K562 (cell line): Measurements from ENCODE around the gene MTRF1L. TPM values are rescaled to one million over a fixed set of nuclear protein-coding genes. Genes with fewer than 3 reads are reported as not detected.

Experiments
- HBP1 ChIP-seq: fragments of 450-650 bp; formaldehyde crosslinking; IDR thresholded peaks from 2 replicates; pipeline ENCODE4 v1.4.0; 2022; ENCODE audit warnings: missing genetic modification characterization
- HSF4 ChIP-seq: fragments of 250-450 bp; sonication (Bioruptor Pico); IDR thresholded peaks from 2 replicates; pipeline ENCODE4 v2.1.2; 2022; ENCODE audit warnings: mild to moderate bottlenecking, moderate library complexity, borderline replicate concordance
- polyA plus RNA-seq, 8 experiments: library from polyadenylated mRNA; depleted of rRNA in 4 of 8; stranded (reverse) in 5 of 8; unstranded in 3 of 8; fragments of >200 nt; fragmentation: Nextera tagmentation in 2 of 8; fragmentation: Illumina TruSeq in 1 of 8; extraction: Ambion mirVana in 2 of 8; extraction: Trizol in 1 of 8; gene quantifications; 2 replicates each; pipeline versions ENCODE4 v1.2.1 to v1.2.3, GENCODE V29; 2011 to 2014; ENCODE audit warnings: inconsistent platforms in 1 of 8, missing spikeins in 1 of 8
- total RNA-seq, 7 experiments: library from RNA; depleted of rRNA in 6 of 7; stranded (reverse); fragments of >200 nt in 6 of 7; fragmentation: Illumina TruSeq in 2 of 7; extraction: Trizol in 2 of 7; gene quantifications; 2 replicates each; pipeline versions ENCODE4 v1.2.1 to v1.2.3, GENCODE V29; 2011 to 2021; ENCODE audit warnings: low replicate concordance in 1 of 7
- TF ChIP-seq, protein P1 (sequence below), 2 experiments: fragments of 450-650 bp; formaldehyde crosslinking in 1 of 2; IDR thresholded peaks; 2 replicates each; pipeline versions ENCODE4 v1.4.0 to v1.6.1; 2014 to 2020; ENCODE audit warnings: mild to moderate bottlenecking in 2 of 2, borderline replicate concordance in 1 of 2, low read depth in 1 of 2
- TF ChIP-seq, protein P2 (sequence below): fragments of 450-650 bp; IDR thresholded peaks from 2 replicates; pipeline ENCODE4 v1.6.1; 2016; ENCODE audit warnings: mild to moderate bottlenecking, moderate library complexity

Gene MTRF1L
- total and polyA plus RNA-seq, 9 of the 15 experiments (the other 6 are each of a cell fraction or from before 2014, with no cell fraction given): 10.7 to 34.0 (median 30.2) TPM

DNA sequence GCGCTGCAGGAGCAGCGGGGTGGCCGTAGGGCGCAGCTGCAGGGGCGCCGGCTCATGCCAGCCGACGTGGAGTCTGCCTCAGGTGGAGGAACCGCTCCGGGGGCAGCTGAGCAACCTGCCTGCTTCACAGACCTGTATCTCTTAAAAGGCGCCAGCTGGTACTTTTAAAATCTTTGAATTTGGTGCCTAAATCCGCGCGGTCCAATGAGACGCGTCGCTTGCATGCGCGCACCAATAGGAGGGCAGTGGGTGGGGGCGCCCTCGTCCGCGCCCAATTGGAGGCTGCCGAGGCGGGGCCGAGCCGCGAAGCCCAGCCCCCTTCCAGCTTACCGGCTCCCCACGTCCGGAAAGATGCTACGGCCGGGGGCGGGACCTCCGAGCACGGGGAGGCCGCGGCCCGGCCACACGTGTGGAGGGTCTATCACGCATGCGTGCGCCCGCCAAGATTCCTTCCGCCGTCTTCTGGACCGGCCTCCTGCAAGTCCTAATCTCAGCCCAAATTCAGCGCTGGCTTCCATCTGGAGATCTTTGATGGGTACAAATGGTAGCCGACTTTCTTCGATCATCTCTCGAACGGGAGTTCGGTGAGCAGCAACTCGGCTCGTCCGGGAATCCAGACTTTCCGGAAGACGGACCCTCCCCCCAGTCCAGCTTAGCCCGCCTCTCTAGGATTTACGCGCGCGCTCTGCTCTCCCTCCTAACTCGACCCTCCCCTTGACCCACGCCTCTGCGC lies 19.4 kb downstream of the MTRF1L start, which contains the start of gene FBXO5 (continued):
- TF ChIP-seq HBP1 (0 out of 2 replicates have a peak, but pooled peaks have one; percentile 9), HSF4 (CRISPR knock-in tag) (no peak)
- TF ChIP-seq, protein P1, sequence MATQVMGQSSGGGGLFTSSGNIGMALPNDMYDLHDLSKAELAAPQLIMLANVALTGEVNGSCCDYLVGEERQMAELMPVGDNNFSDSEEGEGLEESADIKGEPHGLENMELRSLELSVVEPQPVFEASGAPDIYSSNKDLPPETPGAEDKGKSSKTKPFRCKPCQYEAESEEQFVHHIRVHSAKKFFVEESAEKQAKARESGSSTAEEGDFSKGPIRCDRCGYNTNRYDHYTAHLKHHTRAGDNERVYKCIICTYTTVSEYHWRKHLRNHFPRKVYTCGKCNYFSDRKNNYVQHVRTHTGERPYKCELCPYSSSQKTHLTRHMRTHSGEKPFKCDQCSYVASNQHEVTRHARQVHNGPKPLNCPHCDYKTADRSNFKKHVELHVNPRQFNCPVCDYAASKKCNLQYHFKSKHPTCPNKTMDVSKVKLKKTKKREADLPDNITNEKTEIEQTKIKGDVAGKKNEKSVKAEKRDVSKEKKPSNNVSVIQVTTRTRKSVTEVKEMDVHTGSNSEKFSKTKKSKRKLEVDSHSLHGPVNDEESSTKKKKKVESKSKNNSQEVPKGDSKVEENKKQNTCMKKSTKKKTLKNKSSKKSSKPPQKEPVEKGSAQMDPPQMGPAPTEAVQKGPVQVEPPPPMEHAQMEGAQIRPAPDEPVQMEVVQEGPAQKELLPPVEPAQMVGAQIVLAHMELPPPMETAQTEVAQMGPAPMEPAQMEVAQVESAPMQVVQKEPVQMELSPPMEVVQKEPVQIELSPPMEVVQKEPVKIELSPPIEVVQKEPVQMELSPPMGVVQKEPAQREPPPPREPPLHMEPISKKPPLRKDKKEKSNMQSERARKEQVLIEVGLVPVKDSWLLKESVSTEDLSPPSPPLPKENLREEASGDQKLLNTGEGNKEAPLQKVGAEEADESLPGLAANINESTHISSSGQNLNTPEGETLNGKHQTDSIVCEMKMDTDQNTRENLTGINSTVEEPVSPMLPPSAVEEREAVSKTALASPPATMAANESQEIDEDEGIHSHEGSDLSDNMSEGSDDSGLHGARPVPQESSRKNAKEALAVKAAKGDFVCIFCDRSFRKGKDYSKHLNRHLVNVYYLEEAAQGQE (IDR thresholded peaks at IDR 0.05; ENCODE audit: borderline replicate concordance): no peak
- TF ChIP-seq, protein P1 (CRISPR knock-in tag; IDR thresholded peaks at IDR 0.05; ENCODE audit: low read depth): 0 out of 2 replicates have a peak, but pooled peaks have one; percentile 33
- TF ChIP-seq, protein P2, sequence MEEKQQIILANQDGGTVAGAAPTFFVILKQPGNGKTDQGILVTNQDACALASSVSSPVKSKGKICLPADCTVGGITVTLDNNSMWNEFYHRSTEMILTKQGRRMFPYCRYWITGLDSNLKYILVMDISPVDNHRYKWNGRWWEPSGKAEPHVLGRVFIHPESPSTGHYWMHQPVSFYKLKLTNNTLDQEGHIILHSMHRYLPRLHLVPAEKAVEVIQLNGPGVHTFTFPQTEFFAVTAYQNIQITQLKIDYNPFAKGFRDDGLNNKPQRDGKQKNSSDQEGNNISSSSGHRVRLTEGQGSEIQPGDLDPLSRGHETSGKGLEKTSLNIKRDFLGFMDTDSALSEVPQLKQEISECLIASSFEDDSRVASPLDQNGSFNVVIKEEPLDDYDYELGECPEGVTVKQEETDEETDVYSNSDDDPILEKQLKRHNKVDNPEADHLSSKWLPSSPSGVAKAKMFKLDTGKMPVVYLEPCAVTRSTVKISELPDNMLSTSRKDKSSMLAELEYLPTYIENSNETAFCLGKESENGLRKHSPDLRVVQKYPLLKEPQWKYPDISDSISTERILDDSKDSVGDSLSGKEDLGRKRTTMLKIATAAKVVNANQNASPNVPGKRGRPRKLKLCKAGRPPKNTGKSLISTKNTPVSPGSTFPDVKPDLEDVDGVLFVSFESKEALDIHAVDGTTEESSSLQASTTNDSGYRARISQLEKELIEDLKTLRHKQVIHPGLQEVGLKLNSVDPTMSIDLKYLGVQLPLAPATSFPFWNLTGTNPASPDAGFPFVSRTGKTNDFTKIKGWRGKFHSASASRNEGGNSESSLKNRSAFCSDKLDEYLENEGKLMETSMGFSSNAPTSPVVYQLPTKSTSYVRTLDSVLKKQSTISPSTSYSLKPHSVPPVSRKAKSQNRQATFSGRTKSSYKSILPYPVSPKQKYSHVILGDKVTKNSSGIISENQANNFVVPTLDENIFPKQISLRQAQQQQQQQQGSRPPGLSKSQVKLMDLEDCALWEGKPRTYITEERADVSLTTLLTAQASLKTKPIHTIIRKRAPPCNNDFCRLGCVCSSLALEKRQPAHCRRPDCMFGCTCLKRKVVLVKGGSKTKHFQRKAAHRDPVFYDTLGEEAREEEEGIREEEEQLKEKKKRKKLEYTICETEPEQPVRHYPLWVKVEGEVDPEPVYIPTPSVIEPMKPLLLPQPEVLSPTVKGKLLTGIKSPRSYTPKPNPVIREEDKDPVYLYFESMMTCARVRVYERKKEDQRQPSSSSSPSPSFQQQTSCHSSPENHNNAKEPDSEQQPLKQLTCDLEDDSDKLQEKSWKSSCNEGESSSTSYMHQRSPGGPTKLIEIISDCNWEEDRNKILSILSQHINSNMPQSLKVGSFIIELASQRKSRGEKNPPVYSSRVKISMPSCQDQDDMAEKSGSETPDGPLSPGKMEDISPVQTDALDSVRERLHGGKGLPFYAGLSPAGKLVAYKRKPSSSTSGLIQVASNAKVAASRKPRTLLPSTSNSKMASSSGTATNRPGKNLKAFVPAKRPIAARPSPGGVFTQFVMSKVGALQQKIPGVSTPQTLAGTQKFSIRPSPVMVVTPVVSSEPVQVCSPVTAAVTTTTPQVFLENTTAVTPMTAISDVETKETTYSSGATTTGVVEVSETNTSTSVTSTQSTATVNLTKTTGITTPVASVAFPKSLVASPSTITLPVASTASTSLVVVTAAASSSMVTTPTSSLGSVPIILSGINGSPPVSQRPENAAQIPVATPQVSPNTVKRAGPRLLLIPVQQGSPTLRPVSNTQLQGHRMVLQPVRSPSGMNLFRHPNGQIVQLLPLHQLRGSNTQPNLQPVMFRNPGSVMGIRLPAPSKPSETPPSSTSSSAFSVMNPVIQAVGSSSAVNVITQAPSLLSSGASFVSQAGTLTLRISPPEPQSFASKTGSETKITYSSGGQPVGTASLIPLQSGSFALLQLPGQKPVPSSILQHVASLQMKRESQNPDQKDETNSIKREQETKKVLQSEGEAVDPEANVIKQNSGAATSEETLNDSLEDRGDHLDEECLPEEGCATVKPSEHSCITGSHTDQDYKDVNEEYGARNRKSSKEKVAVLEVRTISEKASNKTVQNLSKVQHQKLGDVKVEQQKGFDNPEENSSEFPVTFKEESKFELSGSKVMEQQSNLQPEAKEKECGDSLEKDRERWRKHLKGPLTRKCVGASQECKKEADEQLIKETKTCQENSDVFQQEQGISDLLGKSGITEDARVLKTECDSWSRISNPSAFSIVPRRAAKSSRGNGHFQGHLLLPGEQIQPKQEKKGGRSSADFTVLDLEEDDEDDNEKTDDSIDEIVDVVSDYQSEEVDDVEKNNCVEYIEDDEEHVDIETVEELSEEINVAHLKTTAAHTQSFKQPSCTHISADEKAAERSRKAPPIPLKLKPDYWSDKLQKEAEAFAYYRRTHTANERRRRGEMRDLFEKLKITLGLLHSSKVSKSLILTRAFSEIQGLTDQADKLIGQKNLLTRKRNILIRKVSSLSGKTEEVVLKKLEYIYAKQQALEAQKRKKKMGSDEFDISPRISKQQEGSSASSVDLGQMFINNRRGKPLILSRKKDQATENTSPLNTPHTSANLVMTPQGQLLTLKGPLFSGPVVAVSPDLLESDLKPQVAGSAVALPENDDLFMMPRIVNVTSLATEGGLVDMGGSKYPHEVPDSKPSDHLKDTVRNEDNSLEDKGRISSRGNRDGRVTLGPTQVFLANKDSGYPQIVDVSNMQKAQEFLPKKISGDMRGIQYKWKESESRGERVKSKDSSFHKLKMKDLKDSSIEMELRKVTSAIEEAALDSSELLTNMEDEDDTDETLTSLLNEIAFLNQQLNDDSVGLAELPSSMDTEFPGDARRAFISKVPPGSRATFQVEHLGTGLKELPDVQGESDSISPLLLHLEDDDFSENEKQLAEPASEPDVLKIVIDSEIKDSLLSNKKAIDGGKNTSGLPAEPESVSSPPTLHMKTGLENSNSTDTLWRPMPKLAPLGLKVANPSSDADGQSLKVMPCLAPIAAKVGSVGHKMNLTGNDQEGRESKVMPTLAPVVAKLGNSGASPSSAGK: peak; percentile 93
